Stimulated activated naive CD4-positive, alpha-beta T cell (primary cell): ENCODE data around the gene APBB3.
"Not testable (repeated sequence)": the region's sequence is repeated elsewhere in the genome, so short reads cannot be mapped to it uniquely, and the experiment has no call there.

Source experiments
- DNase-seq, 6 experiments: peaks; one replicate each; lab custom pipeline; 2025; lab: John Stamatoyannopoulos, UW

APBB3 gene

GRCh38 chr5:140564196-140565023 lies at the start of gene APBB3, which contains the start of gene SLC35A4:
Gene APBB3 (minus strand): TSS chr5:140564598. CDS start chr5:140564245, 353 bp downstream.
Gene SLC35A4 (plus strand): TSS chr5:140564828. CDS start chr5:140567170, 2,342 bp downstream.
- peak; percentile 94 to 99 (median 97) for DNase-seq

DNA sequence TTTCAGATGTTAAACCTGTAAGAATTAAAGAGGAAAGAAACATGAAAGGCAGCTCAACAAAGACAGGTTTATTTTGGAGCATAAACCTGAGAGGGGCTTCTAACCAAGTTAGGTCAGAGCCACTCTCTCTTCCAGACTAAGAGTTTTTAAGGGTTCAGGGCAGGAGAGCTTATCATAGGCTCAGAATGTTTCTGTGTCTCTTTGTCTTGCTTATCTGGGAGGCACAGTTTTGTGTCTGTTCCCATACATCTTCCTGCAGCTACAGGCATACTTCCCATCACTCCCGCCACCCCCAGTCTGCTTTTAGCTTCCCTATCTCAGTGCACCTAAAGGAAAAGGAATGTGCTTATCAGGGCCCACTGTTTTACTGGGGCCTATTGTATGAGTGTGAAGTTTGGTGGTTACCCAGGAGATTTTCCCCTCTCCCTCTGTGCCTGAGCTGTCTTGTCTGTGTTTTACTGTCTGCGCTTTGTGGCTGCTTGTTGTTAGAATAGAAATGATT lies 46.7 kb upstream of the APBB3 start:
- DNase-seq = no peak

DNA sequence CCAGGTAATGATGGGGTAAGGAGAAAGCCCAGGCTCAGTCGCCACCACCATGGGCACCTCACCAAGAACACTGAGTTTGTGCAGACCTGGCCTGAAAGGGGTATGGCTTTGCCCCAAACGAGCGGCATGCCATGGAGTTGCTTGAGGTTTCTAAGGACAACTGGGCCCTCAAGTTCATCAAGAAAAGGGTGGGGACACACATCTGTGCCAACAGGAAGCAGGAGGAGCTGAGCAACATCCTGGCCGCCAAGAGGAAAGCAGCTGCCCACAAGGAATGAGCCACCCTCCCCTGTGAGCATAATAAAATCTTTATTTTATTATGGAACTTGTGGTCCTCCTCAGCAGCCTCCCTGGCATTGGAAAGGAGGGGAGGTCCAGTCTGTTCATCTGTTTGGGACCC lies 44.7 kb upstream of the APBB3 start:
- DNase-seq = no peak

DNA sequence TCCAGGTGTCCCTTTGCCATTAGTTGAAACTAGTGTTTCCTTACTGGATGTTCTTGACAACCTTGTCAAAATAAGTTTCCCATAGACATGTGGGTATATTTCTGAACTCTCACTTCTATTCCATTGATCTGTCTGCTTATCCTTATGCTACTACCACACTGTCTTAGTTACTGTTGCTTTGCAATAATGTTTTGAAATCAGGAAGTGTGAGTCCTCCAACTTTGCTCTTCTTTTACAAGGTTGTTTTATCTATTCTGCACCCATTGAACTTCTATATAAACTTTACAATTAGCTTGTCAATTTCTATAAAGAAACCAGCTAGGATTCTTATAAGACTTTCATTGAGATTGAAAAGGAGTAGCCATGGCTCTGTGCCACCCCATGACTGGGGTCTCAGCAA lies 44.3 kb upstream of the APBB3 start:
- DNase-seq = no peak

DNA sequence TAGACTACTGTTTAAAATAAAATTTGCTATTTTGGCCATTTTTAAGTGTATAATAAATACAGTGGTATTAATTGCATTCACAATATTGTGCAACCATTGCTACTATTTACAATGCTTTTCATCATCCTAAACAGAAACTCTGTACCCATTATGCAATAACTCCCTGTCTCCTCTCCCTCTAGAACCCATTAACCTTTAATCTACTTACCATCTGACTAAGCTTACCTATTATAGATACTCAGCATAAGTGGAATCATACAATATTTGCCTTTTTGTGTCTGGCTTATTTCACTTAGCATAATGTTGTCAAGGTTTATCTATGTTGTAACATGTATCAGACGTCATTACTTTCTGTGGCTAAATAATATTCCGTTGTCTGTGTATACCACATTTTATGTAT lies 42.6 kb upstream of the APBB3 start:
- no peak for DNase-seq

DNA sequence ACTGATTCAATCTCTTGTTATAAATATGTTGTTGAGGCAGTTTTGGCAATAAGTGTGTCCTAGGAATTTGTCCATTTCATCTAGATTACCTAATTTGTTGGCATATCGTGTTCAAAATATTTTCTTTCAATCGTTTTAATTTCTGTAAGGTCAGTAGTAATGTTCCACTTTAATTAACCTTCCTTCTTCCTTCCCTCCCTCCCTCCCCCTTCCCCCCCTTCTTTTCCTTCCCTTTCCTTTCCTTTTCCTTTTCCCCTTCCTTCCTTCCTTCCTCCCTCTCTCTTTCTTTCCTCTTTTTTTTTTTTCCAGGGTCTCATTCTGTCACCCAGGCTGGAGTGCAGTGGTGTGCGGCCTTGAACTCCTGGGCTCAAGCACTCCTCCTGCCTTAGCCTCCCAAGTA lies 41.5 kb upstream of the APBB3 start:
- no peak for DNase-seq

GRCh38 chr5:140603734-140604133 lies 39.3 kb upstream of the APBB3 start:
- no peak for DNase-seq

DNA sequence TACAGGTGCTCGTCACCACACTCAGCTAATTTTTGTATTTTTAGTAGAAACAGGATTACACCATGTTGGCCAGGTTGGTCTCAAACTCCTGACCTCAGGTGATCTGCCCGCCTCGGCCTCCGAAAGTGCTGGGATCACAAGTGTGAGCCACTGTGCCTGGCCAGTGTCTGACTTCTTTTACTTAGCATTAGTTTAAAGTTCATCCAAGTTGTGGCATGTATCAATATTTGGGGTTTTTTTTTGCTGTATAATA lies 39.0 kb upstream of the APBB3 start:
- not testable (repeated sequence) for DNase-seq

- DNase-seq = no peak
Observed at GRCh38 chr5:140602147-140602546, 37.7 kb upstream of the APBB3 start.

GRCh38 chr5:140600096-140600495 lies 35.7 kb upstream of the APBB3 start:
- DNase-seq = no peak

DNA sequence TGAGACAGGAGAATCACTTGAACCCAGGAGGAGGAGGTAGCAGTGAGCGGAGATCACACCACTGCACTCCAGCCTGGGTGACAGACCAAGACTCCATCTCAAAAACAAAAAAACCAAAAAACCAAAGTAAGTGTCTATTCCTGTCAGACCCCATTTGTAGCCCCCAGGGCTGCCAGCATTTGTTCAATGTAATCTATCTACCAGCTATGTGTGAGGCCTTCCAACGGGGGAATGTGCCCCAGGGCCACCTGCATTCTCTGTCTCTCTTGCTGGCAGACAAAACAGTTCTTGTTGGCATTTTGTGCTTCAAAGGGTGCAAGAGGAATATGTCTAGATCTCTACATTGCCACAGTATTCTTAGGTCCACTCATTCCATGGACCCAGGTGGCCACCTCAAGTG lies 34.4 kb upstream of the APBB3 start:
- DNase-seq = no peak

DNA sequence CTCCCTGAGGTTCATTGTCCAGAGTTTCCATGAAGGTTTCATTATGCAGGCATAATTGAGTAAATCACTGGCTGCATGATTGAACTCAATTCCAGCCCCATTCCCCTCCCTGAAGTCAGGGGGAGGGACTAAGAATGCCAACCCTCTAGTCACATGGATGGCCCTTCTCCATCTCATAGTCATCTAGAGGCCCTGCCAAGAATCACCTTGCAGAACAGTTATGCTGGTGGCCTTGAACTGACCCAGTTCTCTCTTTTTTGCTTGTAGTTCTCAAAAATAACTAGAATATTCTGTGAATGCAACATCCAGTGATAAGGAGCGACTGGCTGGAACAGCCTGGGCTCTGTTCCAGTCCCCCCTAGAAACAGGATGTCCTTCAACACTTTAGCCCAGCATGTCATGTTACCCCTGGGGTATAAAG lies 31.9 kb upstream of the APBB3 start:
- DNase-seq = no peak

DNA sequence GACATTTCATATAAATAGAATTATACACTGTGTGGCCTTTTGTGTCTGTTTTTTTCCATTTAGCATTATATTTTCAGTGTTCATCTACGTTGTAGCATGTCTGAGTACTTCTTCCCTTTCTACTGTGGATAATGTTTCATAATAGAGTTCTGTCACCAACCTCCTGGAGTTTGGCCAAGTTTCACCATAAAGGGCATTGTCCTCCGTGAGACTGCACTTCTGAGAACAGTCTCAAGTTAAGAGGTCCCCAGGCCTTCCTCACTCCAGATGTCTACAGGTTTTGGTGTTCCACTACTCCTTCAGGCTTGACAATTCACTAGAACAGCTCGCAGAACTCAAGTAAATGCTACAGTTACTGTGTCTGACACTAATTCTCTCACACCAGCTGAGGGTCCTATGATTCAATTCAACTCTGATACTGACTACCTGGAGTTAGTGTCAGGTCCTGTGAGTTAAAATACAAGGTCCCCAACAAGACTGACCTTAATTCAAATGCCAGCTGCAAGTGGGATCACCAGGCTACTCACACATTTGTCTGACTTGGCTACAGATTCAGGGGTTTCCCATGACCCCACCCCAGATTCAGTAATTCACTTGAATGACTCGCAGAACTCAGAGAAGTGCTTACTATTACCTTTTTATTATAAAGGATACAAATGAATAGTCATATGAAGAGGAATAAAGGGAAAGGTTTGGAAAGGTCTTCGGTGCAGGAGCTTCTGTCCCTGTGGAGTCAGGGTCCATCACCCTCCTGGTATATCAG lies 31.3 kb upstream of the APBB3 start:
- no peak for DNase-seq

- no peak for DNase-seq
Observed at GRCh38 chr5:140594169-140594568, 29.8 kb upstream of the APBB3 start.

DNA sequence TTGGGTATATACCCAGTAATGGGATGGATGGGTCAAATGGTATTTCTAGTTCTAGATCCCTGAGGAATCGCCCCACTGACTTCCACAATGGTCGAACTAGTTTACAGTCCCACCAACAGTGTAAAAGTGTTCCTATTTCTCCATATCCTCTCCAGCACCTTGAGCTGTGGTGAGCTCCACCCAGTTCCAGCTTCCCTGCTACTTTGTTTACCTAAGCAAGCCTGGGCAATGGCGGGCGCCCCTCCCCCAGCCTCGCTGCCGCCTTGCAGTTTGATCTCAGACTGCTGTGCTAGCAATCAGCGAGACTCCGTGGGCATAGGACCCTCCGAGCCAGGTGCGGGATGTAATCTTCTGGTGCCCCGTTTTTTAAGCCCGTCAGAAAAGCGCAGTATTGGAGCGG lies 28.7 kb upstream of the APBB3 start:
- not testable (repeated sequence) for DNase-seq

GRCh38 chr5:140591747-140592372 lies 27.5 kb upstream of the APBB3 start:
- DNase-seq = no peak

GRCh38 chr5:140590861-140591260 lies 26.5 kb upstream of the APBB3 start:
- DNase-seq = no peak

DNA sequence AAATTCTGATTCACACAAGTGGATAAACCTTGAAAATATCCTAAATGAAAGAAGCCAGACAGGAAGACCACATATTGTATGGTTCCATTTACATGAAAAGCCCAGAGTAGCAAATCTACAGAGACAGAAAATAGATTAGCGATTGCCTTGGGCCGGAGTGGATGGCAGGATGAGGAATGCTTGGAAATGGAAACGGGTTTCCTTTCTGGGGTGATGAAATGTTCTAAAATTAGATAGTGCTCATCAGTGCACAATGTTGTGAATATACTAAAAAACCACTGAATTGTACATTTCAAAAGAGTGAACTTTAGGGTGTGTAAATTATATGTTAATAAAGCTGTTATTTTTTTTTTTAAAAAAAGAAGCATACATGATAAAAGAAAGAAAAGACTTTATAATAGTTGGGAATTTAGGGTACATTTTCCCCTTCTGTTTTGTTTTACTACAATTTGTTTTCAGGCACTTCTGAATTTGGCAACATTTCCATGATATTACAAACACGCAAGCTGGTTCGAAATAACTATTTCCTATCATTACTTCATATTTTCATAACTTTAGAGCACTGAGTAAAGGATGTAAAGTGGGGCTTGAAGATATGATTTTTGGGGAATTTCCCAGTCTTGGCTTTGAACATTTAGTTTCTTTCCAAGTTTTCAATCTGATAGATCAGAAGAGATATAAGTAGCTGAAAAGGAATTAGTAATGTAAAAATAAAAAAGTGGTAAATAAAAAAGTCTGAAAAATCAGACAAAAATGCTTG lies 24.1 kb upstream of the APBB3 start:
- no peak for DNase-seq

- DNase-seq = no peak
Observed at GRCh38 chr5:140587495-140587894, 23.1 kb upstream of the APBB3 start.

DNA sequence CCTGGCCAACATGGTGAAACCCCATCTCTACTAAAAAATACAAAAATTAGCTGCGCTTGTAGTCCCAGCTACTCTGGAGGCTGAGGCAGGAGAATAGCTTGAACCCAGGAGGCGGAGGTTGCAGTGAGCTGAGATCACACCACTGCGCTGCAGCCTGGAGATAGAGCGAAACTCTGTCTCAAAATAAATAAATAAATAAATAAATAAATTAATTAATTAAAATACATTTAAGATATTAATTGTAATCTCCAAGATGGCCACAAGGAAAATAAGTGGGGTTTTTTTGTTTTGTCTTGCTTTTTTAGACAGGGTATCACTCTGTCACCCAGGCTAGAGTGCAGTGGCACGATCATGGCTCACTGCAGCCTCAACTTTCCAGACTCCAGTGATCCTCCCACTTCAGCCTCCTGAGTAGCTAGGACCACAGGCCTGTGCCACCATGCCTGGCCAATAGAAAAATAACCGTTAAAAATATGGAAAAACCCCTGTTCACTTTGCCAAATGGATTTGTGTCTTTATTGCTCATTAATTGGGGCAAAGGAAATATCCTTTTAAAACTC lies 14.9 kb upstream of the APBB3 start:
- DNase-seq = not testable (repeated sequence)

DNA sequence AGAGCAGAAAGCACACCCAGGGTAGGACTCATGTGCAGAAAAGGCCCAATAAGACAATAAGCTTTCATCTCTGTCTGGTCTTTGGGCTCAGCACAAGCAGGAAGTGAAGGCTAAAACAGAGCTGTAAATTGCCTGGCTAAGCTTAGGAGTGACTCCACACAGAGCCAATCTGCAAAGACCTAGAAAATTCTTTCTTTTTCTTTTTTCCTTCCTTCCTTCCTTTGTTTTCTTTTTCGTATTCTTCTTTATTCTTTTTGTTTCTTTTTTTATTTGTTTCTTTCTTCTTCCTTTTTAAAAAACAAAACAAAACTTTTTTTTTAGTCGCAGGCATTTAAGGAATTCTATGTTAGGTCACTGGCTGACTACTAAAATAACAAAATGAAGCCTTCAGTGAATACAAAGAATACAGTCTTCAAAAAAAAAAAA lies 12.4 kb upstream of the APBB3 start:
- peak in 2 of 6 experiments; percentile 9 to 13 for DNase-seq

DNA sequence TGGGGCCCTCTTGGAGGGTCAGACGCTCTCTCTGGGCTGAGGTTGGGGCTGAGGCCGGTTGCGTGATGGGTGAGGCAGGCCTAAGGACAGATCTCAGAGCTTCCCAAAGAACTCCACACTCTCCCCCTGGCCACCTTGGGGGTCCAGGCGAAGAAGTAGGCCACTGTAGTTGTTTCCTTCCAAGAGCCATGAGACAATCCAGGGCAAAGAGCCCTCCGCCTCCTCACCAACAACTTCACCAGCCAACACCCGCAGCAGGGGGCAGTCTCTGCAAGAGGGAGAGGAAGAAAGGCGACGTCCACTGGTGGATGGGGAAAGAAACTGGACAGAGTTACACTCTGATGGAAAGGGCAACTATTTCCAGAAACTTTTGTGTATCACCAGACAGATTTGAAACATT lies 10.9 kb upstream of the APBB3 start:
- DNase-seq = no peak
